ENCODE results near the gene FAM131A. TPM values are rescaled to one million over a fixed set of nuclear protein-coding genes. Genes with fewer than 3 reads are reported as not detected.
A peak's percentile ranks its signal among the peaks of the same experiment; 100 is the strongest.

The FAM131A gene
- total and polyA plus RNA-seq, 10 of the 15 experiments (the other 5 are each of a cell fraction or from before 2014, with no cell fraction given): 0.31 to 4.5 (median 1.5) TPM

GRCh38 chr3:184362668-184363546, 25.5 kb downstream of the FAM131A start (continued):
- TF ChIP-seq CUX1 (IDR thresholded peaks at IDR 0.05; ENCODE audit: insufficient replicate concordance, low read depth, low read length) (no peak), USF2 (IDR thresholded peaks at IDR 0.05; ENCODE audit: borderline replicate concordance, low read depth, low read length) (no peak), SMC3 (IDR thresholded peaks at IDR 0.05; ENCODE audit: borderline replicate concordance, low read length) (0 out of 2 replicates have a peak, but pooled peaks have one; percentile 14), ZBTB4 (CRISPR knock-in tag; IDR thresholded peaks at IDR 0.05) (no peak), ZNF384 (IDR thresholded peaks at IDR 0.05; ENCODE audit: borderline replicate concordance, low read depth, low read length) (no peak), SIX5 (IDR thresholded peaks at IDR 0.05; ENCODE audit: low read depth, low read length, severe bottlenecking) (peak; percentile 63), BCLAF1 (IDR thresholded peaks at IDR 0.05) (no peak), SMARCA5 (IDR thresholded peaks at IDR 0.05) (peak; percentile 76; the same call in 1 of the 2 replicates), HSF1 (IDR thresholded peaks at IDR 0.05; ENCODE audit: low read depth, low read length) (no peak), ZNF622 (IDR thresholded peaks at IDR 0.05) (no peak), SREBF1 (IDR thresholded peaks at IDR 0.05; ENCODE audit: low read length) (no peak), SREBF2 (IDR thresholded peaks at IDR 0.05; ENCODE audit: low read length) (no peak), ZNF274 (IDR thresholded peaks at IDR 0.05; ENCODE audit: insufficient read depth, insufficient read length) (no peak), ZNF24 (IDR thresholded peaks at IDR 0.05) (no peak)
